ENCODE measurements around the gene NXPH3. TPM values are rescaled to one million over a fixed set of nuclear protein-coding genes. Genes with fewer than 3 reads are reported as not detected.

The NXPH3 gene
- total RNA-seq, 1 experiment from 2014 or later: 0.10 TPM

- Histone ChIP-seq H3K9me3 (ENCODE audit: control insufficient read depth in 1 of 2, insufficient read depth in 1 of 2, low read depth in 1 of 2, low read length in 2 of 2) (no peaks in the 10 kb centered on the region), H3K27me3 (ENCODE audit: insufficient read depth, low read length) (no peaks in the 10 kb centered on the region; the same call in 1 of the 2 replicates), H3K4me3 (replicated peaks in 1 of 2; ENCODE audit: low read depth in 1 of 2, low read length in 2 of 2) (no peak overlapping the region), H3K79me2 (ENCODE audit: insufficient read depth, low read length) (no peaks in the 10 kb centered on the region), H3K4me1 (ENCODE audit: control insufficient read depth in 1 of 2, insufficient read depth in 2 of 2, low read length in 2 of 2) (peaks cover 0 to 17% of the 10 kb centered on the region in 2 experiments; a peak in 3 of 4 replicates), H3K9me2 (ENCODE audit: insufficient read depth) (no peaks in the 10 kb centered on the region), H4K20me1 (ENCODE audit: insufficient read depth) (no peaks in the 10 kb centered on the region), H2AFZ (ENCODE audit: low read depth, low read length, poor library complexity, severe bottlenecking) (no peak overlapping the region), H3K36me3 (ENCODE audit: control insufficient read depth in 1 of 2, insufficient read depth in 2 of 2, low read length in 2 of 2) (no peaks in the 10 kb centered on the region), H3K9ac (ENCODE audit: low read length) (no peak overlapping the region), H3K27ac (ENCODE audit: low read depth, low read length) (no peak overlapping the region), H3K4me2 (ENCODE audit: low read length) (no peak overlapping the region)
- CTCF ChIA-PET: interaction anchor here (0.6 to 2.5 kb wide), 10 partner anchors 8 to 431 kb away, joined by 3 to 20 read pairs (median 4); partner anchors contain the start of gene SLC35B1
- no peak for ATAC-seq
- intact Hi-C loops (cut with micrococcal nuclease): loop anchor here (5.0 kb wide), 1 partner anchor 631 kb away; no protein-coding TSS in a partner anchor
- no peak for DNase-seq (ENCODE audit: low read depth, low spot score)
- no TSS peak for BruUV-seq (replicated peaks)
- POLR2A ChIA-PET: interaction anchor here (0.7 to 1.3 kb wide), 2 partner anchors 9 to 292 kb away, joined by 3 to 4 read pairs; no protein-coding TSS in a partner anchor
- TF ChIP-seq EZH2 (IDR thresholded peaks at IDR 0.05) (no peak), MAX (IDR thresholded peaks at IDR 0.05) (no peak), SRF (IDR thresholded peaks at IDR 0.05; ENCODE audit: low read depth) (no peak), ELF1 (IDR thresholded peaks at IDR 0.05; ENCODE audit: borderline replicate concordance, low read depth) (no peak), RAD21 (IDR thresholded peaks at IDR 0.05; ENCODE audit: low read depth) (no peak), EZH2phosphoT487 (IDR thresholded peaks at IDR 0.05; ENCODE audit: borderline replicate concordance) (no peak), POLR2AphosphoS5 (IDR thresholded peaks at IDR 0.05; ENCODE audit: low read depth, low read length) (no peak), FOSL1 (IDR thresholded peaks at IDR 0.05; ENCODE audit: low read depth) (no peak), SIN3A (IDR thresholded peaks at IDR 0.05; ENCODE audit: low read depth) (no peak), YY1 (IDR thresholded peaks at IDR 0.05; ENCODE audit: extremely low read depth, insufficient replicate concordance, low read depth, low read length) (no peak), CBX3 (IDR thresholded peaks at IDR 0.05; ENCODE audit: low read depth) (no peak), SP1 (IDR thresholded peaks at IDR 0.05; ENCODE audit: low read depth) (no peak), JUND (IDR thresholded peaks at IDR 0.05) (no peak), ZBTB33 (IDR thresholded peaks at IDR 0.05; ENCODE audit: extremely low read depth, insufficient replicate concordance, low read length) (no peak)
- RAD21 ChIA-PET (ENCODE audit: low non-redundant PET in 1 of 2, low total read pairs in 2 of 2, uncharacterized antibody in 2 of 2, unreplicated experiment in 2 of 2): no interaction called here
These were observed 9.7 kb upstream of the NXPH3 start for GRCh38 chr17:49565948-49566491.

Measured in HCT116 (cell line).